ENCODE measurements around the gene TMIGD2.
"Not testable (repeated sequence)": the region's sequence is repeated elsewhere in the genome, so short reads cannot be mapped to it uniquely, and the experiment has no call there.

The TMIGD2 gene

DNA sequence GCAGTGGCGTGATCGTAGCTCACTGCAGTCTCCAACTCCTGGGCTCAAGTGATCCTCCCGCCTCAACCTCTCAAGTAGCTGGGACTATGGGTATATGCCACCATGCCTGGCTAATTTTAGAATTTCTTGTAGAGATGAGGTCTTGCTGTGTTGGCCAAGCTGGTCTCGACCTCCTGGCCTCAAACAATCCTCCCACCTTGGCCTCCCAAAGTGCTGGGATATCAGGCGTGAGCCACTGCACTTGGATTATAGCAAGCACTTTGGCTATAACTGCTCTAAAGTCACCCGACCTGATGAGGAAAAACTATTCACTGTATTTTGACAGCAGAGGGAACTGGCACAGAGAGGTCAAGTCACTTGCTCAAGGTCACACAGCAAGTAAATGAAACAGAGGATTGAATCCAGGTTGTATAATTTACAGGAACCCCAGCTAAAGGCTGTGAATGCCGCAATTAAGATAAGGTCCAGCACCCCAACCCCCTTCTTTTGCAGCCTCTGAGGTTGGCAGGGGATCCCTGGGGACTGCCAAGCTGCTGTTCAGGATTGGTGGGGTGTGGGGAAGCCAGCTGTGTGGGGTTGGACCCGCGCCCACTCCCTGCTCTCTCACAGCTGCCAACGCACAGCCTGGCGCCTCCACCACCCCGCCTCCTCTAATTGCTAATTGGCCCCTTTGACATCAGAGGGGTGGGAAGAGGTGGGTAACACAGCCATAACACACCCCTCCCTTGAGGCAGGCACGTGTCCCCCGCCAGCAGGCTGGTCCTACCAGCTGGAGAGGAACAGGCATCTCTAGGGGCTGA lies 6.0 kb downstream of the TMIGD2 start:
- no peak for DNase-seq

DNA sequence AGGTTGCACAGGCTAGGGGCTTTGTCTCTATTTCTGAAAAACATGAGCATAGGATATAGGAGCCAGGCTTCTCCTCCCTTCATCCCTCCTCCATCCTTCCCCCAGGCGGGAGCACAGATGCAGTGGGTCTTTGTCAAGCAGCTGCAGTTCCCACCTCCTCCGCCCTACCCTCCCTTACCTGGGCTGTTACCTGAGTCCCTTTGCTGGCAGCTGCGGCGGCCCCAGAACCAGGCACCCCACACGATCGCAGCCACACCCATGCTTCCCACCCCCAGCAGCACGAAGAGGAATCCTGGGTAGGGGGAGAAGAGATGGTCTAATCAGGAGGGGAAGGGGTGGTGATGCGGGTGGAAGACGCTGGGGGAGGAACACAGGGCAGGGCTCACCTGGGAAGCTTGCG lies 7.8 kb downstream of the TMIGD2 start:
- no peak for DNase-seq

DNA sequence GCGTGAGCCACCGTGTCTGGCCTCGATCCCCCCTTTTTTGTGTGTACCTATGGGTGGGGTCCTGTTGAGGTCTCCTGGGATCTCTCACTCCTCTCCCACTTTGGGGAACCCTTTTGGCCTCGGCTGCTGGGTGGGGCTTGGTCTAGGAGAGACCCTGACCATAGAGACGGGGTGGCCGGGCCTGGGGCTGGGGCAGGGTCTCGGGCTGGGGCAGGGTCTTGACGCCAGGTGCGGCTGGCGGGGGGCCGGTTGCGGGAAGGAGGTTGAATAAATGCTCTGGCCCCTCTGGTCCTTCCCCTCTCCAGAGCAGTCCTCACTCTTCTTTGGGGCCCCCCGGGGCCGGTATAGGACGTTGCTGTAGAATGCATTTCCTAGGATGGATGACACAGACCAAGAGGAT lies 9.7 kb downstream of the TMIGD2 start:
- no peak for DNase-seq

DNA sequence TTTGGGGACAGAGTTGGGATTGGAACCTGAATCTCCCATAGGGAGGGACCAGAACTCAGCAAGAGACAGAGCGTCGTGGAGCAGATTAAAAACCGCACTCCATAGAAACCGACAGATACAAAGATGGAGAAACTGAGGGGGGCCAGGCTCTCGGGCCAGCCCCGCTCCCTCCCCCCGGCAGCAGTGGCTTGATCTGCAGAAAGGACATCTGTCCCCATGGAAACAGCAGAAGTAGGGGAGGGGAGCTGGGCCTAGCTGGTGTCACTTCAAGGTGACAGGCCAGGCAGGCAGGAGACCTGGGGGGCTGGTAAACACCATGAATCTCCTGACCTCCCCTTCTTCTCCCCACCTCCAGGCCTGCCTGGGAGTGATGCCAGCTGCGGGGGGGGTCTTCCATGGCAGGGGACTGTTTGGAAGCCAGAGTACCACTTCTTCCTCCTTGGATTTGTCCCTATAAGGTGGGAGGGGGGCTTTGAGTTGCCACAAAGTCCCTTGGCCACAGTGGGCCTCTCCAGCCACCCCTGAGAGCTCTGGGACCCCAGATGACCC lies 10.9 kb downstream of the TMIGD2 start:
- DNase-seq, result no peak

DNA sequence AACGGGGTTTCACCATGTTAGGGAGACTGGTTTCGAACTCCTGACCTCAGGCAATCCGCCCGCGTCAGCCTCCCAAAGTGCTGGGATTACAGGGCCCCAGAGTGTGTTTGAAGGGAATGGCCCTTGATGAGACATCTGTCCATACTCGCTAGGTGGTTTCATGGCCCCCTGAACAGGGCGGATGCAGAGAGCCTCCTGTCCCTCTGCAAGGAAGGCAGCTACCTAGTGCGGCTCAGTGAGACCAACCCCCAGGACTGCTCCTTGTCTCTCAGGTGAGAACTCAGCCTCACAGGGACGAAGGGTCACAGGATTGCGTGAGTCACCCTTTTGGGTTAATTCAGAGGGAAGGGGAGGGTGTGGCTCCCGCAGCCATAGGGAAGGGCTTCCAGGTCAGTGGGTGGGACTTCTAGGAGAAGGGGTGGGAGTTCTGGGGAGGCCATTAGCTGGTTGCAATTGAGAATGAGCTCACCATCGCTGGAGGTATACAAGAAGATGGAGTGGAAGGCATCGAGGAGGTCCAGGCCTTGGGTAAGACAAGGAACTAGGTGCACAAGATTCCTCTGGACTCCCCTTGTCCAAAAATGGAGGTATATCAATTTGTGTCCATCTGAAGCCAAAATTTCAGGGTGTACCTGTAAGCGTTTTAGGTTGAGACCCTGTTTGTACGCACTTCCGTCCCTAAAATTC lies 14.0 kb downstream of the TMIGD2 start:
- no peak for DNase-seq

DNA sequence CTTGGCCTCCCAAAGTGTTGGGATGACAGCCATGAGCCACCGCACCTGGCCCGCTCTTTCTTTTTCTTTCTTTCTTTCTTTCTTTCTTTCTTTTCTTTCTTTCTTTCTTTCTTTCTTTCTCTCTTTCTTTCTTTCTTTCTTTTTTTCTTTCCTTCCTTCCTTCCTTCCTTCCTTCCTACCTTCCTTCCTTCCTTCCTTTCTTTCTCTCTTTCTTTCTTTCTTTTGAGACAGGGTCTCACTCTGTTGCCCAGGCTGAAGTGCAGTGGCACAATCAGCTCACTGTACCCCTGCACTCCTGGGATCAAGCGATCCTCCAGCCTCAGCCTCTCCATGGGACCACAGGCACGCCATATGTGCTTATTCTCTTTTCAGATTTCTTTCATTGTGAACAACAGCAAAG lies 16.0 kb downstream of the TMIGD2 start:
- not testable (repeated sequence) for DNase-seq

DNA sequence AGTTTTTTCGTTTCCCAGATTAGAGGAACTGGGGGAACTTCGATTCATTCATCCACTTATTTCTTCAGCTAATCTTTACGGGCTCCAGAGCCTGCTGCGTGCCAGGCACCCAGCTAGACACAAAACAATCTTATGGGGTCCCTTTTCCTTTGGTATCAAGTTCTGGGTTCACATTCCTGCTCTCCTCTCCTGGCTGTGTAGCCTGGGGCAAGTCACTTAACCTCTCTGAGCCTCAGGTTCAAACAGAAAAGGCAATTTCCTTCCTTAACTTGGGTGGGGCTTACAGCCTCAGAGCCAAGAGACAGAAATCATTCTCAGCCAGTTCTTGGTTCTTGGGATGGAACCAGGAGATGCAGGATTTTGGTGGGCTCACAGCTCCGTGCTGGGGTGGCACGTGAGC lies 17.2 kb downstream of the TMIGD2 start:
- no peak for DNase-seq

DNA sequence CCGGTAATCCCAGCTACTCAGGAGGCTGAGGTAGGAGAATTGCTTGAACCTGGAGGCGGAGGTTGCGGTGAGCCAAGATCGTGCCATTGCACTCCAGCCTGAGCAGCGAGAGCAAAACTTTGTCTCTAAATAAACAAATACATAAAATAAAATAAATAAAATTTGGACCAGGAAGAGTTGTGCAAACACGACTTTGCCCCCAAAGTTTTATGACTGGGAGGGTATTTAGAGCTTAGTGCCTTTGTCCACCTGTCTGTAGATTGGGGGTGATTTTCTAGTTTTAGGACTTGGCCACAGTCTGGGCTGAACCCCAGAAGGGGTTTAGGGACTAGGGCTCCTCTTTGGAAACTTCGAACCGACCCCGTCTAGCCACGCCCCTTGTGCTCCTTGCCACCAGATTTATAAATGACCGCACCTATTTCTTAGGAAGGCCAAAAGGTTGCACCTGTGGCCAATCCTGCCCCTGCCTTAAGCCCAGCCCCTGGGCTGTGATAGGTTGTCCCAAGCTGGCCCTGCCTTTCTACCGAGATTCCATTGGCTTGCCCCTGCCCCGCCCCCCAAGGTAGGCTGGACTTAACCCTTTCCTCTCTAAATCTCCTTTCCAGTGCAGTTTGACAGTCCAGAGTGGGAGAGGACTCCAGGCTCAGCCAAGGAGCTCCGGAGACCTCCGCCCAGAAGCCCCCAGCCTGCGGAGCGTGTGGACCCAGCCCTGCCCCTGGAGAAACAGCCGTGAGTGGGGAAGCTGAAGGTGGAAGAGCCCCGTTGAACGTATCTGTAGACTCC lies 17.8 kb downstream of the TMIGD2 start:
- no peak for DNase-seq

DNA sequence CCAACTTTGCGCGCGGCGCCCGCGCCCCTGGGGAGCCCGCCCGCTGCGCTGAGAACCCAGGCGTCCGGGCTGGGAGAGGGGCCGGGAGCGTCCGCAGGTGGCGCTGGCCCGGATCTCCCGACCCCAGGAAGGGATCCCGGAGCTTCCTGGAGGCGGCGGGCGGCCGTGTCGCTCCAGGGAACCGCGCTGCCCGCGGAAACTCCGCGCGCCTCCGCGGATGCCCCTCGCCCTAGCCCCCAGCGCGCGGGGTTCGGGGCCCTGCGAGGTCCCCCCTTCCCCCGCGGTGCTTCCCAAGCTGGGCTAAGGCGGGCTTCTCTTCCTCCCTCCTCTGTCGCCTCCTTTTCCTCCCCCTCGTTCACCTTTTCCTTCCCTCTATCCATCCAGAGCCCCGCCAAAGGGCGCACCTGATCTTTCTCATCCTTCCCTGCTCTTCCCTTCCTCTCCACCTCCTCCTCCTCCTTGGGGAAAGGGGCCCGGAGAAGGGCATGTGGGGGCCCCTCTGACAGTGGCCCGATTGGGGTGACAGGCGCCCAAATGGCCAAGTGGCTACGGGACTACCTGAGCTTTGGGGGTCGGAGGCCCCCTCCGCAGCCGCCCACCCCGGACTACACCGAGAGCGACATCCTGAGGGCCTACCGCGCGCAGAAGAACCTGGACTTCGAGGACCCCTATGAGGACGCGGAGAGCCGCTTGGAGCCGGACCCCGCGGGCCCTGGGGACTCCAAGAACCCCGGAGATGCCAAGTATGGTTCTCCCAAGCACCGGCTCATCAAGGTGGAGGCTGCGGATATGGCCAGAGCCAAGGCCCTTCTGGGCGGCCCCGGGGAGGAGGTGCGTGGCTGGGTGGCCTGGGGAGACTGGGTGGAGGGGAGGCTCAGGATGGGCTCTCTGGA lies 22.4 kb downstream of the TMIGD2 start:
- no peak for DNase-seq

DNA sequence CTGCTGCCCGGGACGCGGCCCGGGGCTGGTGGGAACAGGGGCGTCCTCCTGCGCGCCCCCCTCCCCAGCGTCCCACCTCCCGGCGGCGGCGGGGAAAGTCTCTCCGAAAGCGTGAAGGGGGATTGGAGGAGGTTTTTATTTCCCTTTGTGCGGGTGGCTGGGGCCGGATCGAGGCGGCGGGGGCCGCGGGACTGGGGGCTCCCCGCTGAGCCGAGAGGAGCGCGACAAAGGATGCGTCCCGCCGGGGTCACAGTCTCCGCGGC lies 23.0 kb downstream of the TMIGD2 start:
- no peak for DNase-seq

DNA sequence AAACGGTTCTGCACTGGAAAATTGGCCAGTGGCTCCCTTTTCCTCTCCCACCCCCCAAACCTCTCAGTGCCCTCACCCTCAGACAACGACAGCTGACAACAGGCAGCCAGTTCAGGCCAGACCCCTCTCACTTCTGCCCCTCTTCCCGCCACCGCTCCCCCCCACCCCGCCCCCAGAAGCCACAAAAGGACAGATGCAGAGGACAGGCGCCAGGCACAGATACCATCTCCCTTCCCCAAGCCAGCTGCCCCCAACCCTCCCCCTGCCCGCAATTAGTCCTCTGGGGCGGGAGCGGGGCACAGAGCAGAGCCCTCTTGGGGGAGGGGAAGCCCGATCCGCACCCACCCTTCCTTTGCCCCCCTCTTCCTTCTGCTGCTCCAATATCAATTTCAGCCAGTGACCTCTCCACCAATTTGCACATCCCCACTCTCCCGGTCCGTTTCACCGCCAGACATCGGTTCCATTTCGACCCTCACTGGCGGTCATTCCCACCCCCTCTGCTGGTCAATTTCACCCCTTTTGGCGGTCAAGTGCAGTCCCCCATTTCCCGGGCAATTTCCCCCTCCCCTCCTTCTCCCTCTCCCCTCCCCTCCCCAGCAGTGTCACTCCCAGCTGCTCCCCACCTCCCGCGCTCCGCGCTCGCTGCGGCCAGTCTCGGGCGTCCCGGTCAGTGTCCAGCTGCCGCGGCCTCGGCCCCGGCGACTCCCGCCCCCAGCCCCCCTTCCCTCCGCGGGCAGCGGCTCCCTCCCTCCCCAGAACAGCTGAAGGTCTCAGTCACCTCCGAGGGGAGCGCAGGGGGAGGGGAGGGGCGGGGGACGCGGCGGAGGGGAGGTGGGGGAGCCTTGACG lies 23.5 kb downstream of the TMIGD2 start, which contains the start of gene SHD:
SHD (plus strand) TSS at position 848 of the 848 bp plus-strand sequence. CDS start 798 bp downstream, outside the sequence.
- DNase-seq, result no peak

DNA sequence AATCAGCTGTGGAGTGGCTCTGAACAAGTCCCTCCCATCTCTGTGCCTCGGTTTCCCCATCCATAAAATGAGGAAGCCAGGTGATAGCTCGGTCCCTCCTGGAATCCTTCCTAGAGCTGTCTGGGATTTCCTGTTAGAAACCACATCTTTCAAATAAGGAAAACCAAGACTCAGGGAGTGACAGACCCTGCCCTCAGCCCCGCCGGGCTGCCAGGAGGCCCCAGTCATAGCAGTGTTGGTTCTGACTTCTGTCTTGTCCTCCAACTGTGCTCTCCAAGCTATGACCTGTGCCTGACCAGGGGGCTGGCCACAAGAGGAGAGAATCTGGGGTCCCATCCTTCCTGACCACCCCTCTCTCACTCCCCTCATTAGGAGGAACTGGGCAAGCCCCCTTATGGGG lies 24.2 kb downstream of the TMIGD2 start:
- no peak for DNase-seq

DNA sequence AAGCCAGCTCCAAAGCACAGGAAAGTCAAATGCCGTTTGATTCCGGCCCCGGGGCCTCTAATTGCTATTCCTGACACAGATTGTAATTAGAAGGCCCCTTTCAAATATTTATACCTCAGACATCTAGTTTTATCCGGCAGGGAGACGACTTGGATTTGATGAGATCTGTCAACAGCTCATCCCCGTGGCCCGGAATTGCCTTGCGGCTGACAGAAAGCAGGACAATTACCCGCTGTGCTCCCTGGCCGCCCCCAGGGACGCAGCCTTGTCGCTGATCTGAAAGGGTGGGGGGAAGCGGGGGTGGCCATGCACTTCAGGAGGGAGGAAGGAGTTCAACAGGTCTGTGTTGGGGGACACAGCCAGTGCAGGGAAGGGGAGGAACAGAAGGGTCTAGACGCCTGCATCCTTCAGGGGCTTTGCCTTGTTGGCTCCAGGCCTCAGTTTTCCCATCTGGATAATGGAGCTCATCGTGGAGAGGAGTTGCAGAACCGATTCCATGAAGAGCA lies 24.9 kb downstream of the TMIGD2 start:
- DNase-seq, result no peak

DNA sequence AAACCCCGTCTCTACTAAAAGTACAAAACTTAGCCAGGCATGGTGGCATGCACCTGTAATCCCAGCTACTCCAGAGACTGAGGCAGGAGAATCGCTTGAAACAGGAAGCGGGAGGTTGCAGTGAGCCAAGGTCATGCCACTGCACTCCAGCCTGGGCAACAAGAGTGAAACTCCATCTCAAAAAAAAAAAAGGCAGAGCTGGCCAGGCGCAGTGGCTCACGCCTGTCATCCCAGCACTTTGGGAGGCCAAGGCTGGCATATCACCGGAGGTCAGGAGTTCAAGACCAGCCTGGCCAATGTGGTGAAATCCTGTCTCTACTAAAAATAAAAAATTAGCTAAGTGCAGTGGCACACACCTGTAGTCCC lies 27.9 kb downstream of the TMIGD2 start:
- not testable (repeated sequence) for DNase-seq

DNA sequence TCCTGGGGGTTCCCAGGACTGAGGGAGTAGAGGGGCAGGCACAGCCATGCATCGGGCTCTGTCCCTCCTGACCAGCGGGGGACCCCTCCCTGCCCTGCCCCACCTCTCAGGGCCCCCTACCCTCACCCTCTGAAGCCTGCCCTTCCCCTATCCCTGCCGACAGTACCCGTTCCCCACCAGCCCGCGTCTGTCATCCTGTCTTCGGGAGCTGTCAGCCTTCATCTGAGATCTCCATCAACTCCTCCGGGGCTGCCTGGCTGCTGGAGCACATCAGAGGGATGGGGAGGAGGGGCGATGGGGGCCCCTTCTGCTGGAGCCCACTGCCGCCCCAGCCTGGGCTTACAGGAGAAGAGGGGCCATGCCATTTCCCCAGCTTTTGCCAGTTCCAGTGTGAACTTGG lies 29.3 kb downstream of the TMIGD2 start:
- no peak for DNase-seq

DNA sequence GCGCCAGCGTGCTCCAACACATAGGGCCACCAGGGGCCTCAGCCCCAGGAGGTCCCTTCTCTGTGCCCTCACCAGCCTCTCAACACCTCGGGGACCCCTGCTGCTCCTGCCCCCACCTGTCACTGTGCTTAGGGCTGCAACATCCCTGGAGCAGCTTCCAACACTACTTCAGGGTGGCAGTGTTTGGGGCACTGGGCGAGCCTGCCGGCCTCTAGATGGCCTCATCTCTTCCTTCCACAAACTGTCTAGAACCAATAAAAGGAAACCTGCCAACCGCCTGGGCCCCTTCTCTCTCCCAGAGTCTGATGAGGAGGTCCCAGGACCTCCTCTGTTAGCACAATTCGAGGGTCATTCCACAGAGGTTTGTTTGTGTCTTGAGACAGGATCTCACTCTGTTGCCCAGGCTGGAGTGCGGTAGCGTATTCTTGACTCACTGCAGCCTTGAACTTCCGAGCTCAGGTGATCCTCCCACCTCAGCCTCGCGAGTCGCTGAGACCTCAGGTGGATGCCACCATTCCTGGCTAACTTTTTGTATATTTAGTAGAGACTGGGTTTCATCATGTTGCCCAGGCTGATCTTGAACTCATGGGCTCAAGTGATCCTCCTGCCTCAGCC lies 33.3 kb downstream of the TMIGD2 start:
- no peak for DNase-seq

DNA sequence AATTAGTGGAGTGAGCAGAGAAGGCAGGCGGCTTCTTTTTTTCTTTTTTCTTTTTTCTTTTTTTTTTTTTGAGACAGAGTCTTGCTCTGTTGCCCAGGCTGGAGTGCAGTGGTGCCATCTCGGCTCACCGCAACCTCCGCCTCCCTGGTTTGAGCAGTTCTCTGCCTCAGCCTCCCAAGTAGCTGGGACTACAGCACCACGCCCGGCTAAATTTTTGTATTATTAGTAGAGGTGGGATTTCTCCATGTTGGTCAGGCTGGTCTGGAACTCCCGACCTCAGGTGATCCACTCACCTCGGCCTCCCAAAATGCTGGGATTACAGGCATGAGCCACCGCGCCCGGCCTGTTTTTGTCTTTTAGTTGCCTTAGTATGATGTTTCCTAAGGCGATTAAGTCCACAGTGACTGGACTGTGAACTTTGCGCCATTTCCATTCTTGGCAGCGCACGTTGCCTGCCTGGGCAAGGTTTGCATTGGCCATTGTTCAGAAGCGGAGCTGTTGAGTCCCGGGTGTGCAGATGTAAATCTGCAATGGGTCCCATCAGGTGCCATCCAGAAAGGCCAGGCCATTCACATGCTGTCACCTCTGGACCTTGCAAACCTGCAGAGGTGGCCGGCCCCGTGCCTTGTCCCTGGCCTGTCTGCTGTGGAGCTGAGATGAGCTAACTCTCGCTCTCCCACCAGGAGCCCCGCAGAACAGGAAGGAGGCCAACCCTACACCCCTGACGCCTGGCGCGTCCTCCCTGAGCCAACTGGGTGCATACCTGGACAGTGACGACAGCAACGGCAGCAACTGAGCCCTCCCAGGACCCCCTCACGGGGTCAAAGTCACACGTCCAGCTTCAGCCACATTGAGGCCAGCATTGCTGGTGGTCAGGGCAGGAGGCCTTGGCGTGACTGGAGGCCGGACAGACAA lies 34.0 kb downstream of the TMIGD2 start:
- DNase-seq, result no peak

DNA sequence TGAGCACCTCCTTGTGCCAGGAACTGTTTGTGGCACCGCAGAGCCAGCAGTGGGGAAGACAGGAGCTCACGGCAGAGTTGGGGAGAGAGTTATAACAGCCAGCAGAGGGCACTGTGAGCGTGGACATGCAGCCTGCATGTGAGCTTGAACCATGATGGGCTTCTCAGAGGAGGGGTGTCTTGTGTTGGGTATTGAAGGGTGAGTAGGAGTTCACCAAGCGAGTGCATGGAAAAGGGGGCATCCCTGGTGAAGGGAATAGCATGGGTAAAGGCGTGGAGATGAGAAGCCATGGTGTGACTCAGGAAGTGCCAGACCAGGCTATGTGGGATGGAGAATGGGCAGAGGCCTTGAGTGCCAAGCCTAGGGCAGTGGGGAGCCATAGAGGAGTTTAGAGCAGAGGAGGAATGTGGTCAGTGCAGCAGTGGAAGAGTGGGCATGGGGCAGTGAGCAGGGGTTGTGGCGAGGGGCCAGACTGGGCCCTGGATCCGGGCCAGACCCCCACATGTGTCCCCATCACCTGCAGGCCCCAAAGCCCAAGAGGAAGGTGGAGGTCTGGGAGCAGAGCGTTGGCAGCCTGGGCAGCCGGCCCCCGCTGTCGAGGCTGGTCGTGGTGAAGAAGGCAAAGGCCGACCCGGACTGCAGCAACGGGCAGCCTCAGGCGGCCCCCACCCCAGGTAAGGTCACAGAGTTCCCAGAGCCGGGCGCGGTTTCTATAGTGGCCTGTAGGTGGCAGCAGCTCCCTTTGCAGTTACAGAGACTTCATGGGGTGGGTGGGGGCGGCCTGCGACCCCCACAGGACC lies 34.9 kb downstream of the TMIGD2 start:
- no peak for DNase-seq

All from cerebellar nuclear complex (tissue), 1 donor.